Hematopoietic multipotent progenitor cell treated with erythropoietin and hydrocortisone succinate and interleukin-3 and kit ligand, for 17 days (in vitro differentiated cells): ENCODE data around the gene SPAG4.

ENCODE experiments used
- DNase-seq: peaks from one replicate; pipeline ENCODE4 v3.0.0-alpha.2; 2015; ENCODE audit warnings: low spot score

SPAG4 gene

DNA sequence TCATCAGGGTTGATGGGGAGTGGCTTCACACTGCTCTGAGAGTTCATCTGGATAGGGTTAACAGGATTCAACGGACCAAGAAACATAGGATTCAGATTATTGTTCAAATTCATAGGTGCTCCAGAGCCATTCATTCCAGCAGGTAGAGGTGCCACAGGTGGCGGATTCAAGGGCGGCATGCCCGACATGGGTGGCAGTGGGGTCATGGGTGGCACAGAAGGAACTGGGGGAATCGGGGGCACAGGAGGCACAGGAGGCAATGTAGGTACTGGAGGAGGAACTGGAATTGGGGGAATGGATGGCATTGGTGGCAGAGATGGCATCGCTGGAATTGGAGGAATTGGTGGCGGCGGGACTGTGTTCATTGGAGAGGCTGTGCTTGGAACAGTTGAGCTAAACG, 38.8 kb downstream of the SPAG4 start:
- DNase-seq: no peak

DNA sequence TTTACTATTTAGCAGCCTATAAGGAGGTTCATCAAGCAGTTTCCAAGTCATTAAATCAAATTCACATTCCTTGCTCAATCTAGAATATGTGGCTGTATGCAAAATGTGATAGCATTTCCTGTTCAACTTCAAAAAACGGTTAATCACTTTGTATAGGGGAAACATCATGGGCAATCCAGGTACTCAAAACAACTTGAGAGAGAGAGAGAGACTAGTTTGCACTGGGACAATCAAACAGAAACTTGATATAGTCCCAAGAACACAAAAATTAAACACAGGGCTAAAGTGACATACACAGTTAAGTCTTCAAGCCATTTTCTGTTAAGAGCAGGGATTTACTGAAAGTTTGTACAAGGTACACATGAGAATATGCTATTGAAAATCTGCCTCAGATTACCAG, 41.6 kb downstream of the SPAG4 start:
- DNase-seq: no peak

- no peak for DNase-seq
These were observed 44.7 kb downstream of the SPAG4 start for GRCh38 chr20:35660122-35660937.

DNA sequence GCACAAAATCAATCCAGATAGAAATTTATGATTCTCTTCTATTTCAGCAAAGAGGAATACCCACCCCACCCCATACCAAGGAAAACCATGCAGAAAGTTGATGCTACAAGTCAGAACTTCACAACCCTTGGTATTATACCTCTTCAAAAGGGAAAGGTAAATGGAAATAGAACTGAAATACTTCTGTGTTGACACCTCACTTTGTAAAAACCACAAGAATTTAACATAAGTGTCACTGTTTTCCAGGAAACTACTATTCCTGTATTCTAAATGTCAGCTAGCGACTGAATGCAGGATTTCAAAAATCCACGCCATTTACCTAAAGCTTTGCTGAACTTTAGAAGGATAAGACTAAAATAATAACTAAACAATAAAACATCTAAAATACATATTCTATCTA, 45.4 kb downstream of the SPAG4 start:
- DNase-seq: no peak

DNA sequence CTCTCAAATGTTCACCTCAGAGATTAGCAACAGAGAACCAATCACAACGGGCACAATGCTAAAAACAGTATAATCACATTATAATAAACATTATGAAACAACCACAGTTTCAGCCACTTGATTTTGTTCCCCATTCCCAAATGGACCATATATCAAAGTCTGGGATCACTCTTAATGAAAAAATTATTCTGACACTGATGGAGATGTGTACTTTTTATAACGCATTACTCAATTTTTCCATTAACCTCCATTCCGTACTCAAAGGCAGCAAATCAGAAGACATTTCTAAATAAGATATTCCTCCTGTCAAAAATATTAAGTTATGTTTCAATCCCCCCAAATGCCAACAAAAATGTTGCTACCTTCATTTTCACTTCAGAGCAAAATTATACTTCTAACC, 46.3 kb downstream of the SPAG4 start:
- no peak for DNase-seq

- no peak for DNase-seq
These were observed 46.9 kb downstream of the SPAG4 start for GRCh38 chr20:35662551-35662950.

- peak; percentile 38 for DNase-seq
These were observed 48.2 kb downstream of the SPAG4 start for GRCh38 chr20:35663516-35664465.

DNA sequence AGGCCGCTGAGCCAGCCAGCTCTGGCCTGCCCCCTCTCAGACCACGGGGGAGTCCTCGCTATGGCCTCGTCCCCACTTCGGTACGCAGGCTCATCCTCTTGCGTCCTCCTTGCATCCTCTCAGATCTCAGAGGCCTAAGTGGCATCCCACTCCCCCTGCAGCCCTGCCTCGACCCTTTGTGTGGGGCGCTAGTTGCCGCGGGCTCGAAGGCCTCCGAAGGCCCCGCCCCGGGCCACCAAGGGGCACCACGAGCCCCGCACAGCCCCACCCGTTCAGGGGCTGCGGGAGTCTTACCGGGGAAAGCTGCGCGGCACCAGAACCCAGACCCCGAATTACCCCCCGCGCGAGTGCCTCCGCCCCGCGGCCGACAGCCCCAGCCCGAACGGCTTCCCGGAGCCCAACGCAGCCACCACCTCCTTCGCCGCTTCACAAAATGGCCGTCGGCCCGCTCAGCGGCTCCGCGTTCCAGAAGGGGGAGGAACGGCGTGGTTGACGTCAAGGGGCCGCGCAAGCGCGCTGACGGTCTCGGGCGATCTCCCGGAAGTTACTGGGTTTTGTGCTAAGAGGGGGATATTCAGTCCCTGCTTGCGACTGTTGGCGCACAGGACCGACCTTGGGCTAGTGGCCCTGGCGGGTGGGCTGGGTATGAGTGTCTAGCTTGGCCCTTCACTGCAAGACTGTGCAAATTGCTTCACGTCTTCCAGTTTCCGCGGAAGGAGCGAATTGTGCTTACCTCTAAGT, 49.0 kb downstream of the SPAG4 start, which contains the start of the genes CPNE1 and RBM12:
Gene CPNE1, minus strand, starts transcription at position 435 of the 741 bp plus-strand sequence. CDS start 31,977 bp downstream, outside the sequence.
Gene RBM12, minus strand, starts transcription at position 435 of the 741 bp plus-strand sequence. CDS start 9,578 bp downstream, outside the sequence.
- peak; percentile 95 for DNase-seq

DNA sequence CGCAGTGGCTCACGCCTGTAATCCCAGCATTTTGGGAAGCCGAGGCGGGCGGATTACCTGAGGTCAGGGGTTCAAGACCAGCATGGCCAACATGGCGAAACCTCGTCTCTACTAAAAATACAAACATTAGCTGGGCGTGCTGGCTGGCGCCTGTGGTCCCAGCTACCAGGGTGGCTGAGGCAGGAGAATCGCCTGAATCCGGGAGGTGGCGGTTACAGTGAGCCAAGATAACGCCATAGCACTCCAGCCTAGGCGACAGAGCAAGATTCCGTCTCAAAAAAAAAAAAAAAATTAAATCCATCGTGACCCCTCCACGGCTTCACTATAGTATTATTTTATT, 50.3 kb downstream of the SPAG4 start:
- DNase-seq: no peak

DNA sequence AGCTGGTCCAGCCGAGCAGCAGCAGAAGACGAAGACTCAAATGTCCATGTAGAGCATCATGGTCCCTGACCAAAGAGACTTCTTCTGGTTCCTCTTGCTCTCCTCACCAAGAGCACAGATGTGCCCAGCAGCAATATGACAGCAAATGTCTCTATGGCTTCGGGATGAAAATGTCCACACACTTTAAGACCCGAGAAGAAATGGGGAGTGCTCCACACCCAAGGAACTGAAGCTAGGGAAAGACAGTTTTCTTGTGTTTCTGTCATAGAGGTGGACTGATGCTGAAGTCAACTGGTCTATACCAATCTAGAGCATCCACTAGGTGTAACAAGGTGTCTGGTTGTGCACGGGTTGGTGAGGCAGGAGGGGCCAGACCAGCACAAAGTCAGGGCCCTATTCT, 53.6 kb downstream of the SPAG4 start:
- no peak for DNase-seq

GRCh38 chr20:35669681-35670080, 54.1 kb downstream of the SPAG4 start:
- peak; percentile 3 for DNase-seq
